EL (cell line): ENCODE data around the gene DNPH1.

Experiments used
- DNase-seq: peaks from one replicate; pipeline ENCODE4 v3.0.0-alpha.2; 2016

DNPH1 gene

GRCh38 chr6:43263314-43264178 lies 34.3 kb upstream of the DNPH1 start:
- peak; percentile 72 for DNase-seq

GRCh38 chr6:43262780-43263313 lies 33.6 kb upstream of the DNPH1 start:
- DNase-seq, result no peak

GRCh38 chr6:43262000-43262779 lies 32.9 kb upstream of the DNPH1 start:
- DNase-seq, result no peak

GRCh38 chr6:43261198-43261597 lies 31.9 kb upstream of the DNPH1 start:
- DNase-seq, result no peak

- DNase-seq, result no peak
Observed at GRCh38 chr6:43260791-43261190, 31.5 kb upstream of the DNPH1 start.

- DNase-seq, result no peak
Observed at GRCh38 chr6:43258807-43259686, 29.8 kb upstream of the DNPH1 start.

GRCh38 chr6:43258180-43258579 lies 28.9 kb upstream of the DNPH1 start:
- DNase-seq, result no peak

- no peak for DNase-seq
Observed at GRCh38 chr6:43257367-43258145, 28.3 kb upstream of the DNPH1 start.

GRCh38 chr6:43256670-43257366 lies 27.5 kb upstream of the DNPH1 start:
- no peak for DNase-seq

GRCh38 chr6:43255408-43256054 lies 26.2 kb upstream of the DNPH1 start:
- no peak for DNase-seq

GRCh38 chr6:43254846-43255245 lies 25.6 kb upstream of the DNPH1 start:
- no peak for DNase-seq

- DNase-seq, result peak; percentile 22
Observed at GRCh38 chr6:43254138-43254817, 25.0 kb upstream of the DNPH1 start.

- DNase-seq, result no peak
Observed at GRCh38 chr6:43253401-43253800, 24.1 kb upstream of the DNPH1 start.

GRCh38 chr6:43250992-43251373 lies 21.7 kb upstream of the DNPH1 start:
- no peak for DNase-seq

GRCh38 chr6:43248791-43249190 lies 19.5 kb upstream of the DNPH1 start:
- no peak for DNase-seq

- DNase-seq, result no peak
Observed at GRCh38 chr6:43248101-43248500, 18.8 kb upstream of the DNPH1 start.

- peak; percentile 67 for DNase-seq
Observed at GRCh38 chr6:43247114-43247999, 18.1 kb upstream of the DNPH1 start.

GRCh38 chr6:43246301-43247113 lies 17.2 kb upstream of the DNPH1 start:
- no peak for DNase-seq
